Prostate gland (tissue), 2 donors: ENCODE data around the gene LNX2.

Experiments
- CTCF ChIP-seq, 4 experiments: fragments of 200-600 bp in 2 of 4; fragments of 450-650 bp in 2 of 4; sonication (generic) in 2 of 4; IDR thresholded peaks; 1 replicate in 3 of 4; 2 replicates in 1 of 4; pipeline ENCODE4 v1.5.1; 2016 to 2019; ENCODE audit warnings: antibody characterized with exemption in 4 of 4, mild to moderate bottlenecking in 2 of 4, moderate library complexity in 2 of 4
- POLR2A ChIP-seq: fragments of 450-650 bp; IDR thresholded peaks from one replicate; pipeline ENCODE4 v1.6.1; 2016; ENCODE audit warnings: antibody characterized with exemption, mild to moderate bottlenecking
- POLR2AphosphoS5 ChIP-seq: sonication (generic); formaldehyde crosslinking; IDR thresholded peaks from one replicate; pipeline ENCODE4 v1.6.1; 2017; ENCODE audit warnings: antibody characterized with exemption

GRCh38 chr13:27504128-27504867 is 116.0 kb downstream of the LNX2 start:
- TF ChIP-seq POLR2A (no peak), CTCF (IDR thresholded peaks at IDR 0.05) (no peak), POLR2AphosphoS5 (no peak)
